ENCODE measurements around the gene DHRSX.

DNA sequence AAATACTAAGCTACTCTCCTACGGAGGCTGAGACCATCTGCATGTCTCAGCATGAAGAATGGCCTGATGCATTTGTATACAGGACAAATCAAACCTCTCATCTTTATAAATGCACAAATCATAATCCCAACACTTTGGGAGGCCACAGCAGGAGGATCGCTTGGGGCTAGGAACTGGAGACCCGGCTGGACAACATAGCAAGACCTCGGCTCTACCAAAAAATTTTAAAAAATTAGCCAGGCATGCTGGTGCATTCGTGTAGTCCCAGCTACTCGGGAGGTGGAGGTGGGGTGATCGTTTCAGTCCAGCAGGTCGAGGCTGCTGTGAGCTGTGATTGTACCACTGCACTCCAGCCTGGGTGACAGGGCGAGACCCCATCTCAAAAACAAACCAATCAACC lies 262.8 kb downstream of the DHRSX start:
- TF ChIP-seq, protein P1, sequence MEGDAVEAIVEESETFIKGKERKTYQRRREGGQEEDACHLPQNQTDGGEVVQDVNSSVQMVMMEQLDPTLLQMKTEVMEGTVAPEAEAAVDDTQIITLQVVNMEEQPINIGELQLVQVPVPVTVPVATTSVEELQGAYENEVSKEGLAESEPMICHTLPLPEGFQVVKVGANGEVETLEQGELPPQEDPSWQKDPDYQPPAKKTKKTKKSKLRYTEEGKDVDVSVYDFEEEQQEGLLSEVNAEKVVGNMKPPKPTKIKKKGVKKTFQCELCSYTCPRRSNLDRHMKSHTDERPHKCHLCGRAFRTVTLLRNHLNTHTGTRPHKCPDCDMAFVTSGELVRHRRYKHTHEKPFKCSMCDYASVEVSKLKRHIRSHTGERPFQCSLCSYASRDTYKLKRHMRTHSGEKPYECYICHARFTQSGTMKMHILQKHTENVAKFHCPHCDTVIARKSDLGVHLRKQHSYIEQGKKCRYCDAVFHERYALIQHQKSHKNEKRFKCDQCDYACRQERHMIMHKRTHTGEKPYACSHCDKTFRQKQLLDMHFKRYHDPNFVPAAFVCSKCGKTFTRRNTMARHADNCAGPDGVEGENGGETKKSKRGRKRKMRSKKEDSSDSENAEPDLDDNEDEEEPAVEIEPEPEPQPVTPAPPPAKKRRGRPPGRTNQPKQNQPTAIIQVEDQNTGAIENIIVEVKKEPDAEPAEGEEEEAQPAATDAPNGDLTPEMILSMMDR (IDR thresholded peaks at IDR 0.05; ENCODE audit: low read depth, low read length, poor library complexity, severe bottlenecking), result no peak
- no peak for TF ChIP-seq EZH2phosphoT487 (IDR thresholded peaks at IDR 0.05; ENCODE audit: borderline replicate concordance, low read length)
